Measurements from ENCODE around the gene PGBD5.

- TF ChIP-seq CTCF (IDR thresholded peaks at IDR 0.05), result no peak
- TF ChIP-seq POLR2A (IDR thresholded peaks at IDR 0.05), result no peak
These were observed 92.3 kb downstream of the PGBD5 start for GRCh38 chr1:230333590-230334446.
